ENCODE results near the gene PRM1.

GRCh38 chr16:11328172-11329070 lies 47.3 kb upstream of the PRM1 start:
- TF ChIP-seq CTCF (IDR thresholded peaks at IDR 0.05; ENCODE audit: insufficient read depth, low read depth, low read length) (no peak), EZH2 (IDR thresholded peaks at IDR 0.05; ENCODE audit: insufficient read depth, low read length) (no peak)

Data from astrocyte (in vitro differentiated cells and primary cell).